Measurements from ENCODE around the gene VPS13D. TPM values are rescaled to one million over a fixed set of nuclear protein-coding genes. Genes with fewer than 3 reads are reported as not detected.
"Not testable (repeated sequence)": the region's sequence is repeated elsewhere in the genome, so short reads cannot be mapped to it uniquely, and the experiment has no call there.

The VPS13D gene
- total RNA-seq, 1 experiment from 2014 or later = 30.7 TPM

DNA sequence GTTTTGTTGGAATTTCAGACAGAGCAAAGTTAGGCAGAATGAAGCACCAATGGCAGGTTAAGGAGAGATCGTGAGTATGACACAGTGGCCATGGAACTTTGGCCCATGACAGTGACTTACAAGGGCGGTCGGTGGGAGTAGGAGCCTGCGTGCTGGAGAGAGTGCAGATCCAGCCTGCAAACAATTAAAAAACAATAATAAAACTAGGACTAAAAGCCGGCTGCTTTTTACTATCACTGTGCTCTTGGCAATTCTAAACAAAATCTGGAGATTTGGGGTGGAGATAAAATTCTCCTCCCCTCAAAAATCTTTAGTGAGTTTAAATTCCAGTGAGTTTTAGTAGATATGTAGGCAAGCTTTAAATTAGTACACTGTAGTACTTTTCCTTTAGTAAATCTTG lies 291.3 kb downstream of the VPS13D start:
- Histone ChIP-seq H3K9ac (ENCODE audit: low read length) (no peak overlapping the region), H3K4me3 (ENCODE audit: low read length) (no peak overlapping the region), H3K27ac (ENCODE audit: low read length) (no peak overlapping the region), H3K4me1 (ENCODE audit: insufficient read depth, low read length) (peaks cover 17% of the 10 kb centered on the region), H3K27me3 (ENCODE audit: low read length) (no peaks in the 10 kb centered on the region), H3K79me2 (ENCODE audit: low read length) (no peaks in the 10 kb centered on the region), H2AFZ (ENCODE audit: low read length) (no peak overlapping the region), H3K9me2 (replicated peaks; ENCODE audit: low read length) (no peaks in the 10 kb centered on the region), H3F3A (ENCODE audit: low read length, unreplicated experiment) (no peaks in the 10 kb centered on the region), H3K9me3 (ENCODE audit: low read length) (no peaks in the 10 kb centered on the region), H4K20me1 (ENCODE audit: low read length) (no peaks in the 10 kb centered on the region), H3K36me3 (ENCODE audit: low read depth, low read length) (no peaks in the 10 kb centered on the region), H3K4me2 (ENCODE audit: low read length) (no peak overlapping the region)
- ATAC-seq (no peak), DNase-seq (no peak)
- ChIA-PET CTCF (no interaction called here), POLR2A (ENCODE audit: unreplicated experiment) (no interaction called here)
- intact Hi-C loops (cut with micrococcal nuclease) = no loop called here
- no peak for TF ChIP-seq EZH2phosphoT487 (IDR thresholded peaks at IDR 0.05; ENCODE audit: borderline replicate concordance, low read length)
- TF ChIP-seq EZH2 (IDR thresholded peaks at IDR 0.05; ENCODE audit: low read length, unreplicated experiment) = no peak
- TF ChIP-seq, protein P1, sequence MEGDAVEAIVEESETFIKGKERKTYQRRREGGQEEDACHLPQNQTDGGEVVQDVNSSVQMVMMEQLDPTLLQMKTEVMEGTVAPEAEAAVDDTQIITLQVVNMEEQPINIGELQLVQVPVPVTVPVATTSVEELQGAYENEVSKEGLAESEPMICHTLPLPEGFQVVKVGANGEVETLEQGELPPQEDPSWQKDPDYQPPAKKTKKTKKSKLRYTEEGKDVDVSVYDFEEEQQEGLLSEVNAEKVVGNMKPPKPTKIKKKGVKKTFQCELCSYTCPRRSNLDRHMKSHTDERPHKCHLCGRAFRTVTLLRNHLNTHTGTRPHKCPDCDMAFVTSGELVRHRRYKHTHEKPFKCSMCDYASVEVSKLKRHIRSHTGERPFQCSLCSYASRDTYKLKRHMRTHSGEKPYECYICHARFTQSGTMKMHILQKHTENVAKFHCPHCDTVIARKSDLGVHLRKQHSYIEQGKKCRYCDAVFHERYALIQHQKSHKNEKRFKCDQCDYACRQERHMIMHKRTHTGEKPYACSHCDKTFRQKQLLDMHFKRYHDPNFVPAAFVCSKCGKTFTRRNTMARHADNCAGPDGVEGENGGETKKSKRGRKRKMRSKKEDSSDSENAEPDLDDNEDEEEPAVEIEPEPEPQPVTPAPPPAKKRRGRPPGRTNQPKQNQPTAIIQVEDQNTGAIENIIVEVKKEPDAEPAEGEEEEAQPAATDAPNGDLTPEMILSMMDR (conservative IDR thresholded peaks at IDR 0.05; ENCODE audit: low read depth, low read length) = no peak
- no TSS peak for BruUV-seq (replicated peaks)

DNA sequence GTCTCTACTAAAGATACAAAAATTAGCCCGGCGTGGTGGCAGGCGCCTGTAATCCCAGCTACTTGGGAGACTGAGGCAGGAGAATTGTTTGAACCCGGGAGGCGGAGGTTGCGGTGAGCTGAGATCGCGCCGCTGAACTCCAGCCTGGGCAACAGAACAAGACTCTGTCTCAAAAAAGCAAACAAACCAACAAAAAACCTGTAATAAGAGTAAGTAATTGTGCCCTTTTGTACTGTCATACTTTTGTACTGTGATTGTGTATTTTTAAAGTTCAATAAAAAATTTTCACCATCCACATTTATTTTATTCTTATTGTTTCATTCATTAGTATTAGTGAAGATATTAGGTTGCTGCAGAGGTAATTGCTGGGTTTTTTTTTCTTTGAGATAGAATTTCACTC lies 292.9 kb downstream of the VPS13D start:
- CTCF ChIA-PET; H3K4me3 ChIP-seq (ENCODE audit: low read length); H3K9me2 ChIP-seq (replicated peaks; ENCODE audit: low read length); ATAC-seq; H3K9me3 ChIP-seq (ENCODE audit: low read length); H3K27ac ChIP-seq (ENCODE audit: low read length); H3K4me2 ChIP-seq (ENCODE audit: low read length); H3K9ac ChIP-seq (ENCODE audit: low read length); DNase-seq; POLR2A ChIA-PET (ENCODE audit: unreplicated experiment); H3F3A ChIP-seq (ENCODE audit: low read length, unreplicated experiment); H3K36me3 ChIP-seq (ENCODE audit: low read depth, low read length); intact Hi-C loops (cut with micrococcal nuclease); H4K20me1 ChIP-seq (ENCODE audit: low read length); H2AFZ ChIP-seq (ENCODE audit: low read length); H3K79me2 ChIP-seq (ENCODE audit: low read length); H3K27me3 ChIP-seq (ENCODE audit: low read length); BruUV-seq (replicated peaks): not testable (repeated sequence)
- H3K4me1 ChIP-seq (ENCODE audit: insufficient read depth, low read length) = peaks cover 22% of the 10 kb centered on the region

DNA sequence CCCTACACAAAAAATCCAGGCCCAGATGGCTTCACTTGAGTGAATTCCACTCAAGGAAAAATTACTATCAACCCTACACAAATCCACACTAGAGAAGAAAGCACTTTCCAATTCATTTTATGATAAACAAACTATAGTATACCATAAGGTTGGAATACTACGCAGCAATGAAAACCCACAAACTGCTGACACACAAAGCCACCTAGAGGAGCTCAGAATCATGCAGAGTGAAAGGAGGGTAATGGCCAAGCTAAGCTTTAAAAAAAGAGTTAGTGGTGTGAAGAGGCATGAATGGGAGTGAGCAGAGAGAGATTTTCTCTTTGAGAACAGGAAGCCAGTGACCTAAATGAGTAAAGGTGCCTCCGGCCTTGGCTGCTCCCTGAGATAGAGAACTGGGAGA lies 294.4 kb downstream of the VPS13D start:
- Histone ChIP-seq H3K4me2 (ENCODE audit: low read length) (no peak overlapping the region), H3K4me3 (ENCODE audit: low read length) (no peak overlapping the region), H3K27me3 (ENCODE audit: low read length) (no peaks in the 10 kb centered on the region), H3K79me2 (ENCODE audit: low read length) (no peaks in the 10 kb centered on the region), H4K20me1 (ENCODE audit: low read length) (no peaks in the 10 kb centered on the region), H3K4me1 (ENCODE audit: insufficient read depth, low read length) (peaks cover 31% of the 10 kb centered on the region), H3K9me3 (ENCODE audit: low read length) (no peaks in the 10 kb centered on the region), H3K36me3 (ENCODE audit: low read depth, low read length) (no peaks in the 10 kb centered on the region), H3K9ac (ENCODE audit: low read length) (no peak overlapping the region), H3F3A (ENCODE audit: low read length, unreplicated experiment) (no peaks in the 10 kb centered on the region), H2AFZ (ENCODE audit: low read length) (no peak overlapping the region), H3K9me2 (replicated peaks; ENCODE audit: low read length) (no peaks in the 10 kb centered on the region), H3K27ac (ENCODE audit: low read length) (no peak overlapping the region)
- POLR2A ChIA-PET (ENCODE audit: unreplicated experiment) = no interaction called here
- CTCF ChIA-PET = no interaction called here
- no peak for ATAC-seq
- BruUV-seq (replicated peaks) = no TSS peak
- no peak for TF ChIP-seq EZH2 (IDR thresholded peaks at IDR 0.05; ENCODE audit: low read length, unreplicated experiment)
- TF ChIP-seq EZH2phosphoT487 (IDR thresholded peaks at IDR 0.05; ENCODE audit: borderline replicate concordance, low read length) = no peak
- TF ChIP-seq, protein P1 (conservative IDR thresholded peaks at IDR 0.05; ENCODE audit: low read depth, low read length) = no peak
- intact Hi-C loops (cut with micrococcal nuclease) = no loop called here
- DNase-seq = no peak

All from PC-3 (cell line).